Measurements from ENCODE around the gene CEP68. TPM values are rescaled to one million over a fixed set of nuclear protein-coding genes. Genes with fewer than 3 reads are reported as not detected.

The CEP68 gene
- total and polyA plus RNA-seq, 5 experiments from 2014 or later, result 26.6 to 61.7 (median 39.1) TPM

GRCh38 chr2:65075605-65076344, 19.6 kb downstream of the CEP68 start:
- Mint-ChIP-seq H3K4me1 (peaks cover 0 to 6% (median 4%) of the 10 kb centered on the region in 4 donors), H3K27ac (peak overlapping the region in 9 of 10 donors; percentile 9 to 84 (median 58)), H3K27me3 (no peaks in the 10 kb centered on the region), H3K4me3 (no peak overlapping the region), H3K36me3 (peaks cover 0 to 81% (median 8%) of the 10 kb centered on the region in 3 donors), H3K9me3 (no peaks in the 10 kb centered on the region)
- DNase-seq, result no peak
- POLR2A ChIA-PET, result interaction anchor here (0.6 to 2.4 kb wide), 3 partner anchors 11 to 427 kb away, joined by 3 to 7 read pairs (median 3); partner anchors contain the start of gene CEP68
- ATAC-seq, result no peak

DNA sequence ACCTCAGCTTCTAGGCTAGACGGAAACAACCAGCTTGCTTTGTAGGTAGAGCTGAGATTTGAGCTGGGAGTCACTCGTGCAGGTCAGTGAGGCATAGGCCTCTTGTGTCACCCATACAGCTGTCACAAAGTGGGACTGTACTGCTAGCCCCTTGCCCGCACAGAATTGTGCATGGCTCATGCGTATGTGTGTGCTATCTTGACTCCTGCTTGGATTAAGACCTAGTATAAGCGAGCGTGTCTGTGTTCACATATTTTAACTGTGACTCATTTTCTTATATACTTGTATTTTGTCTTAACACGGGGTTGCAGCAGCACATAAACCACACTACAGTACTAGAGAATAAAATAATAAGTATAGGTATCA, 20.1 kb downstream of the CEP68 start:
- H3K4me1 Mint-ChIP-seq, result peaks cover 0 to 9% (median 6%) of the 10 kb centered on the region in 4 donors
- H3K27me3 Mint-ChIP-seq, result no peaks in the 10 kb centered on the region
- ATAC-seq (no peak), DNase-seq (no peak)
- no peak overlapping the region for H3K4me3 Mint-ChIP-seq
- no peaks in the 10 kb centered on the region for H3K9me3 Mint-ChIP-seq
- H3K36me3 Mint-ChIP-seq, result peaks cover 0 to 81% (median 8%) of the 10 kb centered on the region in 3 donors
- peak overlapping the region in 7 of 10 donors; percentile 9 to 84 (median 45) for H3K27ac Mint-ChIP-seq
- POLR2A ChIA-PET, result interaction anchor here (0.8 to 2.4 kb wide), 2 partner anchors 11 to 21 kb away, joined by 3 to 7 read pairs; partner anchors contain the start of gene CEP68

DNA sequence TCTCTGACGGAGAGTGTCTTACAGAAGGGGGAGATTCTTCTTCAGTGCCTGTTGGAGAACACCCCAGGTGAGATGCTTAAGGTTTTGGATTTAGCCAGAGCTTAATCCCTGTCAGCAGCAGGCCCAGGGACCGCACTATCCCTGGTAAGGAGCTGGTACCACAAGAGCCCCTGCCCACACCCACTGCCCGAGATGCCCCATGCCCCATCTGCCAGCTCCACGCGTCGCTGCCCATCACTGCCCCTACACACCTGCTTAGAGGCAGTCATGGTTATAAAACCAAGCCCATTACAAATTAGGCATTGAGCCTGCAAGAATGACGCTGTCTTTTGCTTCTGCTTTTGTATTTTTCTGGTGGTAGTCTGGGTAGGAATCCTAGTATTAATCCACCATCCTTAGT, 21.7 kb downstream of the CEP68 start:
- ATAC-seq (no peak), DNase-seq (no peak)
- H3K36me3 Mint-ChIP-seq, result peaks cover 0 to 81% (median 8%) of the 10 kb centered on the region in 3 donors
- peaks cover 12 to 22% (median 15%) of the 10 kb centered on the region in 4 donors for H3K4me1 Mint-ChIP-seq
- H3K4me3 Mint-ChIP-seq, result no peak overlapping the region
- H3K9me3 Mint-ChIP-seq, result no peaks in the 10 kb centered on the region
- POLR2A ChIA-PET, result interaction anchor here (1.2 kb wide), 1 partner anchor 13 kb away, joined by 3 read pairs; no protein-coding TSS in a partner anchor
- peak overlapping the region in 6 of 10 donors; percentile 48 to 76 (median 62) for H3K27ac Mint-ChIP-seq
- H3K27me3 Mint-ChIP-seq, result no peaks in the 10 kb centered on the region

- Mint-ChIP-seq H3K36me3 (peaks cover 0 to 83% (median 8%) of the 10 kb centered on the region in 3 donors), H3K4me1 (peaks cover 16 to 22% (median 16%) of the 10 kb centered on the region in 4 donors), H3K4me3 (no peak overlapping the region), H3K27me3 (no peaks in the 10 kb centered on the region), H3K9me3 (no peaks in the 10 kb centered on the region), H3K27ac (peak overlapping the region in 5 of 10 donors; percentile 42 to 76 (median 57))
- ATAC-seq (no peak), DNase-seq (no peak)
- POLR2A ChIA-PET, result interaction anchor here (0.7 to 1.2 kb wide), 2 partner anchors 14 to 51 kb away, joined by 3 to 4 read pairs; partner anchors contain the start of gene RAB1A
Observed at GRCh38 chr2:65079017-65079416, 22.8 kb downstream of the CEP68 start.

GRCh38 chr2:65081232-65081685, 25.0 kb downstream of the CEP68 start:
- peak; percentile 17 to 49 for ATAC-seq
- peaks cover 0 to 90% (median 10%) of the 10 kb centered on the region in 3 donors for H3K36me3 Mint-ChIP-seq
- no peaks in the 10 kb centered on the region for H3K9me3 Mint-ChIP-seq
- H3K27ac Mint-ChIP-seq, result peak overlapping the region; percentile 37 to 90 (median 79)
- peaks cover 13 to 22% (median 16%) of the 10 kb centered on the region in 4 donors for H3K4me1 Mint-ChIP-seq
- no peak overlapping the region for H3K4me3 Mint-ChIP-seq
- no peak for DNase-seq
- no peaks in the 10 kb centered on the region for H3K27me3 Mint-ChIP-seq
- POLR2A ChIA-PET, result interaction anchor here (0.6 to 1.2 kb wide), 2 partner anchors 26 to 1483 kb away, joined by 3 read pairs; no protein-coding TSS in a partner anchor

DNA sequence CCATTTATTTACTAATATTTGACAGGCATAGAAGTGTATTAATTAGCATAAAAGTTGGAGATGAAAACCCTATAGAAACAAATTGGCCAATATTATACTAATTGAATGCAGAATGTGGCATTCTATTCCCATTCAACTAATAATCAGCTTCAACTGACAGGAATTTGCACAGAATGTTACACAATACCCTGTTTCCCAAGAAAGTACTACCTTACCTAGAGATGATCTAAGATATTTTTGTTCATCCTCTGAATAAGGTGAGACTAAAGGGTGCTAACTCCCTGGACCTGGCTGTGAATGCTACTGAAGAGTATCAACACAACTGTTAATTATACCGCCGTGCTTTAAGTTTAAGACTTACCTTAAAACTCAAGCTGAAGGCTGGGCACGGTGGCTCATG, 28.9 kb downstream of the CEP68 start:
- H3K36me3 Mint-ChIP-seq, result peaks cover 0 to 93% (median 6%) of the 10 kb centered on the region in 3 donors
- POLR2A ChIA-PET, result interaction anchor here (0.9 kb wide), 1 partner anchor 41 kb away, joined by 3 read pairs; no protein-coding TSS in a partner anchor
- peaks cover 16 to 30% (median 16%) of the 10 kb centered on the region in 4 donors for H3K4me1 Mint-ChIP-seq
- no peaks in the 10 kb centered on the region for H3K27me3 Mint-ChIP-seq
- no peak for ATAC-seq
- peak overlapping the region in 1 of 10 donors; percentile 34 for H3K27ac Mint-ChIP-seq
- H3K4me3 Mint-ChIP-seq, result no peak overlapping the region
- DNase-seq, result no peak
- H3K9me3 Mint-ChIP-seq, result no peaks in the 10 kb centered on the region

GRCh38 chr2:65092791-65093190, 36.6 kb downstream of the CEP68 start:
- peaks cover 2 to 91% (median 20%) of the 10 kb centered on the region in 3 donors for H3K36me3 Mint-ChIP-seq

GRCh38 chr2:65093211-65093610, 37.0 kb downstream of the CEP68 start:
- no peaks in the 10 kb centered on the region for H3K27me3 Mint-ChIP-seq
- no peaks in the 10 kb centered on the region for H3K9me3 Mint-ChIP-seq
- ATAC-seq, result no peak
- peaks cover 13 to 25% (median 20%) of the 10 kb centered on the region in 4 donors for H3K4me1 Mint-ChIP-seq
- no peak for DNase-seq
- H3K4me3 Mint-ChIP-seq, result no peak overlapping the region
- POLR2A ChIA-PET, result interaction anchor here (0.6 kb wide), 1 partner anchor 9 kb away, joined by 4 read pairs; no protein-coding TSS in a partner anchor
- peaks cover 4 to 91% (median 18%) of the 10 kb centered on the region in 3 donors for H3K36me3 Mint-ChIP-seq
- peak overlapping the region in 6 of 10 donors; percentile 23 to 47 (median 44) for H3K27ac Mint-ChIP-seq

More at GRCh38 chr2:65092791-65093190, 36.6 kb downstream of the CEP68 start:
- DNase-seq (no peak), ATAC-seq (no peak)
- H3K9me3 Mint-ChIP-seq, result no peaks in the 10 kb centered on the region
- H3K4me3 Mint-ChIP-seq, result no peak overlapping the region
- H3K4me1 Mint-ChIP-seq, result peaks cover 13 to 27% (median 17%) of the 10 kb centered on the region in 4 donors
- peak overlapping the region in 8 of 10 donors; percentile 23 to 66 (median 46) for H3K27ac Mint-ChIP-seq
- POLR2A ChIA-PET, result no interaction called here
- H3K27me3 Mint-ChIP-seq, result no peaks in the 10 kb centered on the region

DNA sequence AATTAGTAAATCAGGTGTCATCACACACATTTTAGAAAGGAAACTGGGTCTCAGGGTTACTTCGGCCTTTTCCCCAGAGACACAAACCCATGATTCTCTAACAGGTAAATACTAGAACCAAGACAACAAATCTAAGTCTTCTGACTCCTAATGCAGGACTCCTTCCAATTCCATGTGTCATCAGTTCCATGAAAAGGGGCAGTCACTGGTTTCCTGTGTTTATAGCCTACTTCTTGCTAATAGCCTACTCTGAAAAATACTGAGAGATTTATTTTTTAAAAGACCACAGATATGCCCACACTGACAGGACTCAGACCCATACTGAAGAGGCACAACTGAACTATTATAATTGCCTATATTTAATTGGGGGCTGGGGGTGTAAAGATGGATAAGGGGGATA, 40.7 kb downstream of the CEP68 start:
- H3K9me3 Mint-ChIP-seq, result no peaks in the 10 kb centered on the region
- POLR2A ChIA-PET, result no interaction called here
- H3K4me1 Mint-ChIP-seq, result peaks cover 7 to 27% (median 25%) of the 10 kb centered on the region in 4 donors
- no peaks in the 10 kb centered on the region for H3K27me3 Mint-ChIP-seq
- ATAC-seq (no peak), DNase-seq (no peak)
- H3K4me3 Mint-ChIP-seq, result no peak overlapping the region
- H3K36me3 Mint-ChIP-seq, result peaks cover 4 to 84% (median 16%) of the 10 kb centered on the region in 3 donors
- peak overlapping the region in 2 of 10 donors; percentile 3 to 27 for H3K27ac Mint-ChIP-seq

GRCh38 chr2:65097844-65098243, 41.6 kb downstream of the CEP68 start:
- no peak for DNase-seq
- POLR2A ChIA-PET, result no interaction called here
- Mint-ChIP-seq H3K27ac (peak overlapping the region in 3 of 10 donors; percentile 25 to 68 (median 60)), H3K4me3 (no peak overlapping the region), H3K9me3 (no peaks in the 10 kb centered on the region), H3K27me3 (no peaks in the 10 kb centered on the region), H3K36me3 (peaks cover 4 to 83% (median 12%) of the 10 kb centered on the region in 3 donors), H3K4me1 (peaks cover 5 to 23% (median 22%) of the 10 kb centered on the region in 4 donors)
- no peak for ATAC-seq

GRCh38 chr2:65098741-65099140, 42.5 kb downstream of the CEP68 start:
- Mint-ChIP-seq H3K4me1 (peaks cover 0 to 19% (median 16%) of the 10 kb centered on the region in 4 donors), H3K36me3 (peaks cover 4 to 82% (median 7%) of the 10 kb centered on the region in 3 donors), H3K4me3 (no peak overlapping the region), H3K27me3 (no peaks in the 10 kb centered on the region), H3K27ac (peak overlapping the region in 6 of 10 donors; percentile 7 to 82 (median 28)), H3K9me3 (no peaks in the 10 kb centered on the region)
- ATAC-seq (no peak), DNase-seq (no peak)
- POLR2A ChIA-PET, result no interaction called here

DNA sequence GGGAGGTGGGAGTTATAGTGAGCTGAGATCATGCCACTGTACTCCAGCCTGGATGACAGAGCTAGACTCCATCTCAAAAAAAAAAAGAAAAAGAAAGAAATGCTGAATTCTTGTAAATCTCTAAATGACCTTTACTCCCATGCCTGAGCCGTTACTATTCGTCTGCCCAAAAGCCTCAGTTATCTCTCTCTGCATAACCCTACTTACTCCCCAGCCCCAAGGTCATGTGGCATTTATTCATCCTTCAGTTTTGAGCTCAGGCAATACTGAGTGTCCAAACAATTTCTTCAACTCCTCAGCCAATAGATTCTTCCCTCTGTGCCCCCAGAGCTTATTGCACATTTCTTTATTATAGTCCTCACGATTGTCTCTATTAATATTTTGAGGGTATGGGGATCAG, 44.9 kb downstream of the CEP68 start:
- peaks cover 4 to 80% (median 7%) of the 10 kb centered on the region in 3 donors for H3K36me3 Mint-ChIP-seq
- peak overlapping the region in 2 of 10 donors; percentile 10 to 65 for H3K27ac Mint-ChIP-seq
- POLR2A ChIA-PET, result interaction anchor here (0.6 to 0.8 kb wide), 4 partner anchors 19 to 226 kb away, joined by 4 to 7 read pairs (median 6); no protein-coding TSS in a partner anchor
- H3K4me3 Mint-ChIP-seq, result no peak overlapping the region
- no peaks in the 10 kb centered on the region for H3K9me3 Mint-ChIP-seq
- H3K4me1 Mint-ChIP-seq, result peaks cover 8 to 34% (median 26%) of the 10 kb centered on the region in 4 donors
- DNase-seq (no peak), ATAC-seq (no peak)
- H3K27me3 Mint-ChIP-seq, result no peaks in the 10 kb centered on the region

Measured in naive thymus-derived CD8-positive, alpha-beta T cell (primary cell).